HG03108 (cell line): ENCODE data around the gene PTPN14.
"Not testable (repeated sequence)": the region's sequence is repeated elsewhere in the genome, so short reads cannot be mapped to it uniquely, and the experiment has no call there.

Experiments
- ATAC-seq: cut with Tn5 transposase; IDR thresholded peaks from one replicate; pipeline ENCODE4 v1.9.1; 2021; ENCODE audit warnings: moderate library complexity; ENCODE audit not compliant: unreplicated experiment

PTPN14 gene

GRCh38 chr1:214551436-214552173, at the start of gene PTPN14:
Gene PTPN14, minus strand, starts transcription at chr1:214551602. Its CDS starts 86,799 bp downstream, at chr1:214464803.
- no peak for ATAC-seq

GRCh38 chr1:214593158-214593557, 41.8 kb upstream of the PTPN14 start:
- ATAC-seq = no peak

- not testable (repeated sequence) for ATAC-seq
Observed at GRCh38 chr1:214591918-214592317, 40.5 kb upstream of the PTPN14 start.

- no peak for ATAC-seq
Observed at GRCh38 chr1:214590696-214591095, 39.3 kb upstream of the PTPN14 start.

DNA sequence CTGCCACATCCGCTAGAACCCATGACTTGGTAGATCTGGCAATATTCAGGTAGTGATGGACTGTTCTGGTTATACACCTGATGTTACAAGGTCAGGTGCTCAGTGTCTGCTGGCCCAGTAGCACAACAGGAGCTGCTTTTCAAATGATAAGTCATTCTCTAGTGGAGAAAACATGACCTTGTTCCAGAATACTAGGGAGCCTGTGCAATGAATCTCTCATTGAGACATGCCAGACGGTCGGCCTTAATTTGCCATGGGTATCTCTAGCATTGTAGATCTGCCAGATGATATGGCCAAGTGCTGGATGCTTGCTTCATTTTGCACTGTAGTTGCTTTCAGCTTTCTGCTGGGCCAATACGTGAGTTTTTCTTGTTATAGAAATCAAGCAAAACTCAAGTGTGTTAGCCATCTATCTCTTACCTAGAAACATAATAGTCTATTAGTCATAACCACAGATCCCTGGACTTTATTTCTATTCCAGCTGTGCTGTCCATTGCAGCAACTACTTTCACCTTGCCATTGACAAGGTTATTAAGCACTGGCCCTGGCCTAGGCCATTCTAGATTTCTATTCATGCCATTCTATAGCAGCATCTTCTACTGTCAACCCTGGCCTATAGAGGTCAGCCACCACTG, 37.7 kb upstream of the PTPN14 start:
- ATAC-seq = no peak

GRCh38 chr1:214587165-214587564, 35.8 kb upstream of the PTPN14 start:
- no peak for ATAC-seq

- no peak for ATAC-seq
Observed at GRCh38 chr1:214586621-214587020, 35.2 kb upstream of the PTPN14 start.

GRCh38 chr1:214584805-214585766, 33.7 kb upstream of the PTPN14 start:
- no peak for ATAC-seq

DNA sequence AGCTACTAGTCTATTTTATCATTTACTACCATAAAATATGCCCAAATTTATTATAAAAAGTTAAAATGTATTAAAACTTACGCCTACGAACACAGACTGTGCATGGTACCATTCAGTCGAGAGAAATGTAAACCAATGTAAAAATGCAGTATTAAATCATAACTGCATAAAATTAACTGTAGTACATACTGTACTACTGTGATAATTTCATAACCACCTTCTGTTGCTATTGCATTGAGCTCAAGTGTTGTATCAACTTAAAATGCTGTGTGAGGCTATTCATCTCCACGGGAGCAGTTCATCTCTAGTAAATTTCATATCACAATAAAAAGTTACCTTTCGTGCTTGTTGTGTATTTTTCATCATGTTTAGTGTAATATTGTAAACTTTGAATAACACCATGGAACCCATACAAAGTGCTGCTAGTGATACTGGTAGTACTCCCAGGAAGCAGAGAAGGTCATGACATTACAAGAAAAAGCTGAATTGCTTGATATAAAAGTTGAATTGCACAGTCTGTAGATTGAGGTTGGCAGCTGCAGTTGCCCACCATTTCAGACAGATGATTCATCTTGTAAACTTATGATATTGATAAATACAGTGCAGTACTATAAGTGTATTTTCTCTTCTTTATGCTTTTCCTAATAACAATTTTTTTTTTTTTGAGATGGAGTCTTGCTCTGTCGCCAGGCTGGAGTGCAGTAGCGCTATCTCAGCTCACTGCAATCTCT, 32.6 kb upstream of the PTPN14 start:
- no peak for ATAC-seq

DNA sequence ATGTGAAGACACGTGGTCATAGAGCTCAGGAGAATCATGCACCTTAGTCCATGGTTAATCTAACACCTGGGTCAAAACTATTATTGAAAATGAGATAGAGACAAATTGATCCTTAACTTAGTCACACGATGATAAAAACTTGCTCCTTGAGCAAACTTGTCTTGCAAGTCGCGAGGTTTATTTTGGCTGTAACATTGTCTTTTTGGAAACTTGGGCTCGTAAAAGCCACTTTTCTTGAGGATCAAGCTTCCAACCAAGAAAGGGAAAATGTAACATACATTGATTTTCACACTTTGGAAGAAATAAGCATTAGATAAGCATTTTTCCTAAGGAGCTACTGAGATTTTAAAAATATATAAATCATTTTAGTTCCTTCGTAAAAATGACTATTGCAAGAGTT, 31.7 kb upstream of the PTPN14 start:
- no peak for ATAC-seq

- ATAC-seq = no peak
Observed at GRCh38 chr1:214582289-214582891, 31.0 kb upstream of the PTPN14 start.

- no peak for ATAC-seq
Observed at GRCh38 chr1:214581785-214582184, 30.4 kb upstream of the PTPN14 start.

DNA sequence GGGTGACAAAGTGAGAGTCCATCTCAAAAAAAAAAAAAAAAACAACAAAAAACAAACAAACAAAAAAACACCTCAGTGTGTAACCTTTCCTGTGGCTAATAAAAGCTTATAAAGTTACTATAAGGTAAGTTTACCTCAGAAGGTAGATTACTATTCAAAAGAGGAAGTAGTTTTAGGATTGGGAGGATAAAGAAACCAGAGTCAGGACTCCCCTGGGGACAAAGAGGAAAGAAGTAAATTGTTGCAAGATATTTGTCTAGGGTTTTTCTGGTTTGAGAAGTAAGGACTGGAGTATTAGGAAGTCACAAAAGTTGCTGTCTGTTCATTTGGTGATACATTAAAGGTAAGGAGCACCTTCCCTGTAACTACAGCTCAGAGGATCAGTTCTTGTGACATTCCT, 27.8 kb upstream of the PTPN14 start:
- no peak for ATAC-seq

DNA sequence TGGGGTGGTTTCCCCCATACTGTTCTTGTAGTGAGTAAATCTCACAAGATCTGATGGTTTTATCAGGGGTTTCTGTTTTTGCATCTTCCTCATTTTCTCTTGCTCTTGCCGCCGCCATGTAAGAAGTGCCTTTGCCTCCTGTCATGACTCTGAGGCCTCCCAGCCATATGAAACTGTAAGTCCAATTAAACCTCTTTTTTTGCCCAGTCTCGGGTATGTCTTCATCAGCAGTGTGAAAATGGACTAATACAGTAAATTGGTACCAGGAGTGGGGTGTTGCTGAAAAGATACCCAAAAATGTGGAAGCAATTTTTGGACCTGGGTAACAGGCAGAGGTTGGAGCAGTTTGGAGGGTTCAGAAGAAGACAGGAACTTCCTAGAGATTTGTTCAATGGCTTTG, 24.7 kb upstream of the PTPN14 start:
- ATAC-seq = not testable (repeated sequence)

GRCh38 chr1:214574598-214575411, 23.4 kb upstream of the PTPN14 start:
- ATAC-seq = no peak

DNA sequence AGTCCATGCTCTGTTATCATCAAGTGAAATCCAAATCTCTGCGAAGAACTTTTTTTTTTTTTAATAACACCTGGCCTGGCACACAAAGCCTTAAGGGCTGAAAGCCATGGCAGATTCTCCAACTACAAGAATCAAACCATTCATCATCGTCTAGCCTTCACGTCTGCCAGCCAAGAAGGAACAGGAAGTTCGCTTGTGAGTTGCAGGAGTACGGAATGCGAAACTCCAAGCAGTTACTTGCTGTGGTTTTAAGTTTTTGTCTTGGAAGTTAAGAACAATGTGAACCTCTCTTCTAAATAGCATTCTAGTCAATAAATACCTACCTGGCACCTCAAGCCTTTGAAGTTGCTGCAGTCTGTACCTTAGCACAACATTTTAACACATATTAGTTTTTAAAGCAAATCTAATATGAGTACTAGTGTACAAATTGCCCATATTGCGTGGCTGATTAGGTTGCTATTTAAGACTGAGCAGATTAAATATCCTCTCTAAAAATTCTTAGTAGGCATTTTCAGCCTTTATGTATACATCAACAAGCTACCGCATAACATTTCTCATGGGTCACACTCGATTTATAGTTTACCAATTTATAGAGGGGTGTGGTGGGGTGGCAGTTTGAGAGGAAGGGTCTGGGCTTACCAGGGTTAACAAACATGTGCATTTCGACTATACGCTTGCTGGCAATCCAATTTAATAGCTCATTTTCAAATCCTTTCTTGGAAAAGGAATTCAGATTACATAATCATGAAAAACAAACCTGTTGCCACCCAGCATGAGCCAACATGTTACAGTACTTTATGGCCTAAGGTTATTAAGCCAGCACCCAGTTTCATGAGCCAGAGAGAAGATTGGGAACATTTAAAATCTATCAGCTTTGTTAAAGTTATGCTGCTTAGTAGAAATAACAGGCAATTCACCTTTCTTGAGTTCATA, 22.2 kb upstream of the PTPN14 start:
- ATAC-seq = no peak

GRCh38 chr1:214571281-214571680, 19.9 kb upstream of the PTPN14 start:
- ATAC-seq = no peak

DNA sequence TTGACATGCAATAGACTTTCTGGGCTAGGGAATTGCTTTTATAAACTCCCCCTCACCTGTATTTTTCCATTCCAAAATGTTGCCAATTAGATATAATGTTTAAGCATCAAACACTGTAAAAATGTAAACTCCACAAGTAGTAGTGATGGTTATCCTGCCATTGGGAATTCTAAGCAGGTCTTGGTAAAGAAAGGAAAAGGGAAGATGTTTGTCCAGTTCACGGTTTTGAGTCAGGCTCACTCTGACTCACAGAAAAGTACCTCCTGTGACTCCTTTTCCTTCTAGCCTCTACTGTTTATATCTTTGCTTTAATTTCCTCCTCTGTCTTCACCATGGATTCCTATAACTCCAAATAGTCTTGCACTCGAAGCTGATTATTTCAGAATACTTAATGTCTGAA, 19.0 kb upstream of the PTPN14 start:
- no peak for ATAC-seq
